Large intestine (tissue), 3 donors: ENCODE measurements around the gene PDE8A. TPM values are rescaled to one million over a fixed set of nuclear protein-coding genes. Genes with fewer than 3 reads are reported as not detected.

ENCODE experiments used
- DNase-seq, 2 donors: peaks; one replicate each; pipeline versions ENCODE4 v3.0.0 to v3.0.0-alpha.2; 2013
- H3K27ac ChIP-seq: one replicate; pipeline ENCODE4 v1.5.1; 2013; ENCODE audit warnings: low read length
- H3K27me3 ChIP-seq: 2 replicates; pipeline ENCODE4 v1.6.1; 2013; ENCODE audit warnings: low read length; ENCODE audit not compliant: control insufficient read depth, insufficient read depth
- H3K36me3 ChIP-seq: 2 replicates; pipeline ENCODE4 v1.6.1; 2013; ENCODE audit warnings: low read length; ENCODE audit not compliant: control insufficient read depth, insufficient read depth
- H3K4me1 ChIP-seq: one replicate; pipeline ENCODE4 v1.6.1; 2013; ENCODE audit warnings: low read length; ENCODE audit not compliant: control insufficient read depth, insufficient read depth
- H3K4me3 ChIP-seq: one replicate; pipeline ENCODE4 v1.5.1; 2013; ENCODE audit warnings: low read length
- H3K9me3 ChIP-seq: one replicate; pipeline ENCODE4 v1.6.1; 2013; ENCODE audit warnings: mild to moderate bottlenecking, low read depth, low read length, moderate library complexity; ENCODE audit not compliant: control insufficient read depth
- WGBS: methylation state at CpG from one replicate; pipeline ENCODE4 v1.1.5; 2013; ENCODE audit warnings: low lambda C conversion rate; ENCODE audit not compliant: insufficient coverage; 5-methylcytosine and 5-hydroxymethylcytosine counted together
- polyA plus RNA-seq: library from polyadenylated mRNA; unstranded; fragments of 120-200 nt; gene quantifications from one replicate; pipeline ENCODE4 v1.2.1, GENCODE V29; 2013

PDE8A gene
- polyA plus RNA-seq, 1 donor, result 58.2 TPM

DNA sequence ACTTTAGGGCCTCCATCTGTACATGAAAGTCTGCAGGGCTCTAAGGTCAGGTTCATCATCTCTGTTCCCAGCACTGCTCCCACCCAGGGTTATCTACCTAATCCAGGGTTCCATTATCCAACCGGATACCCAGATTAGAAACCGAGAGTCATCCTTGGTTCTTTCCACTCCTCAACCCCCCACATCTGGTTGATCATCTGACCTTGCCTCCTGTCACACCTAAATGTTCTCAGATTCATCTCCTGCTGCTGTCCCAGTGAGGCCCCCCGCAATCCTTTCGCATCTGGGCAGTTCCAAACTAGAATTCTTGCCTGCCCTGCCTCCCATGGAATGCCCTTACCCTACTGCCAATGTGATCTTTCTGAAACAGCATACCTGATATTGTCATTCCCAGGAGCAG, 136.5 kb downstream of the PDE8A start:
- Histone ChIP-seq H3K27me3 (no peaks in the 10 kb centered on the region), H3K27ac (no peak overlapping the region), H3K9me3 (no peaks in the 10 kb centered on the region), H3K4me3 (no peak overlapping the region), H3K36me3 (peaks cover 75% of the 10 kb centered on the region), H3K4me1 (no peaks in the 10 kb centered on the region)
- no CpG with 5 or more reads among the region's 4 CpGs for WGBS
- no peak for DNase-seq

DNA sequence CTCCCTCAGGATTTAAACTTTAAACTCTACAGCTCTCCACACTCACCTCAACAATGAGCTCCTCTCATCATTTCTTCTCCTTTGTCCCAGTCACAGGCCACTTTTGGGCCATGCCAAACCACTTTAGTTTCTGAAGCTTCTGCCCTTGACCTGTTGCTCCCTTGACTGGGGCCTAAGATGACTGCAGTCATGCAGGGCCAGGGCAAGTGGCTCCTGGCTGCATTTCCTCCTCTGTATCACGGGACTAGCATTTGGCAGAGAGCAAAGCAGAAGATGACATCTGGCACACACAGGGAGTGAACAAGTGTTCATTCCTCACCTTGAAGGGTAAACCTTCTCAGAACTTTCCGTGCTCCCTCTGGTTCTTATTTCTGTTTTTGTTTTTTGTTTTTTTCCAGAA, 136.9 kb downstream of the PDE8A start:
- H3K36me3 ChIP-seq, result peaks cover 75% of the 10 kb centered on the region
- WGBS, result 100% methylated on average over 1 of the region's 2 CpGs
- H3K4me3 ChIP-seq, result no peak overlapping the region
- DNase-seq, result no peak
- H3K9me3 ChIP-seq, result no peaks in the 10 kb centered on the region
- no peaks in the 10 kb centered on the region for H3K4me1 ChIP-seq
- H3K27me3 ChIP-seq, result no peaks in the 10 kb centered on the region
- H3K27ac ChIP-seq, result no peak overlapping the region

DNA sequence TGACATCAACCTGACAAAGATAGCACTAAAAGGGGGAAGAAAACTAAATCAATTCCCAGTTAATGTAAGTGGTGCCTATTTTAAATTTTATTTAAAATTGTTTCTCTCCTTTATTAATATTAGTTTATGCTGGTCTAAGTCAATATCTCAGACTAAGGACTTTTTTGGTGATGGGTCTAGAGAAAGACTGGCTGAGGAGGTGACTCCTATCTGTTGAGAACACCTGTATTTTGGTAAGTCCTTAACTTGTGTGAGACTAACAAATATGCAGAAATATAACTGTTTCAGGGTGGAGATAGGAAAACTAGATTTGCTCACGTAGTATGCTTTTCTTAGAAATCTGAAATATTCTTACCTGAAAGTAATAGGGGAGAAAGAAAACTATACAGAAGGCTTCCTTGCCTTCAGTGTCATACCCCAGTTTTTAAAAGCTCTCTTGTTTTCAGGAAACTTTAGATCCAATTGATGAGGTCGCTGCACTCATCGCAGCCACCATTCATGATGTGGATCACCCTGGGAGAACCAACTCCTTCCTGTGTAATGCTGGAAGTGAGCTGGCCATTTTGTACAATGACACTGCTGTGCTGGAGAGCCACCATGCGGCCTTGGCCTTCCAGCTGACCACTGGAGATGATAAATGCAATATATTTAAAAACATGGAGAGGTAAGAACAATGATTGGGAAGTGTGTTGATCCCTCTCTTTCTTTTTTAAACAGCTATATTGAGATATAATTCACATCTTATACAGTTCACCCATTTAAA, 138.9 kb downstream of the PDE8A start:
- DNase-seq, result no peak
- Histone ChIP-seq H3K27me3 (no peaks in the 10 kb centered on the region), H3K27ac (no peak overlapping the region), H3K9me3 (no peaks in the 10 kb centered on the region), H3K4me3 (no peak overlapping the region), H3K4me1 (no peaks in the 10 kb centered on the region), H3K36me3 (peaks cover 76% of the 10 kb centered on the region)
- WGBS, result 100% methylated on average over 1 of the region's 4 CpGs

DNA sequence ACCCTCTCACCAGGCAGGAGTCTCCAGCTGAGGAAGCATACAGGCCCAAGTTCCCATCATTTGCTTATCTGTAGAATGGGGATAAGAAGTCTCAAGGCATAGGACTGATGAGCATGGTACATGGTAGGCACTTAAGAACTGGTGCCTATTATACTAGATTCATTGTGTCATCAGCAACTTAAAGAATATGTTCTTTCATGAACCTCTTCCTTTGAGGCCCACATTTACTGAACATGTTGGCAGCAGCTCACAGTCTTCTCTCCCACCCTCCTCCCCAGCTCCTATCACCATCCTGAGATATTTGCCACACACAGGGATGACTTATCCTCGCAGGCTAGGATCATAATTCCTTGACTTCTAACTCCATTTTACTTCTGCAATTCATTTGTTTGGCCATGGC, 142.5 kb downstream of the PDE8A start:
- Histone ChIP-seq H3K27me3 (no peaks in the 10 kb centered on the region), H3K36me3 (peaks cover 70% of the 10 kb centered on the region), H3K4me1 (no peaks in the 10 kb centered on the region), H3K27ac (no peak overlapping the region), H3K9me3 (no peaks in the 10 kb centered on the region), H3K4me3 (no peak overlapping the region)
- DNase-seq, result no peak
- no CpG with 5 or more reads among the region's 1 CpG for WGBS

DNA sequence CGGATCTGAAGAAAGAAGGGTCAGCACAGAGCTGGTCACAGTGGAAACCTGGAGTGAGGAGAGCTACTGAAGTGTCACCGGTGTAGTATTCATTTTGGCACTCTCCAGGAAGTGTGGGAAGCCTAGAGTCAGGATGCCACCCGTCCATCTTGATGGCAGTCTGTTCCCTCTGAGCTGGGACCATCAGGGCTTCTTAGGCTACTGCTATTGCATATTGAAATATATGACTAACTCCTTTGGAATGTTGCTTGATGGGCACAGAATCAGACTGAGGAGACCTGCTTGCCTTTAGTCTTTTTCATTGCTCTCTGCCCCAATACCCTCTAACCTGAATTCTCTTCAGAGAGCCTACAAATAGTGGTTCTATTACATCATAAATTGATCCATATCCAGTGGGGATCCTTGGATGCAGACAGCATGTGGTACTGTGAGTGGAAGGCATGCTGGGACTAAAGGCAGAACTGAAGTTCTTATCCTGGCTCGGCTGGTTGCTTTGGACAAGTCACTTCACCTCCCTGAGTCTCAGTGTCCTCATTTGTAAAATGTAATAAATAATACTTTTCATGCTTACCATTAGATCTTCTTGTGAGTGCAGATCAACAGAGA, 143.5 kb downstream of the PDE8A start:
- H3K27ac ChIP-seq, result no peak overlapping the region
- H3K9me3 ChIP-seq, result no peaks in the 10 kb centered on the region
- H3K4me1 ChIP-seq, result no peaks in the 10 kb centered on the region
- no peak overlapping the region for H3K4me3 ChIP-seq
- no peak for DNase-seq
- WGBS, result no CpG with 5 or more reads among the region's 4 CpGs
- peaks cover 76% of the 10 kb centered on the region for H3K36me3 ChIP-seq
- H3K27me3 ChIP-seq, result no peaks in the 10 kb centered on the region

DNA sequence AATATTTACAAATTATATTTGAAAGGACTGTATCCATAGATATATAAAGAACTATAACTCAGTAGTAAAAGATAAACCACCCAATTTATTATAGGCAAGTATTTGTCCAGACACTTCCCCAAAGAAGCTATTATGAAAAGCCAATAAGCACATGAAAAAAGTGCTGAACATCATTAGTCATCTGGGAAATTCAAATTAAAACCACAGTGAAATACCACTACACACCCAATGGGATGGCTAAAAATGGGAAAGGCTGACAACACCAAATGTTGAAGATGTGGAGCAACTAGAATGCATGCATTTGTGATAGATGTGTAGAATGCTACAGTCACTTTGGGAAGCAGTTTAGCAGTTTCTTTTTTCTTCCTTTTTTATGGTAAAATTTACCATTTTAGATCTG, 147.0 kb downstream of the PDE8A start:
- Histone ChIP-seq H3K27ac (no peak overlapping the region), H3K9me3 (peaks cover 5% of the 10 kb centered on the region), H3K27me3 (no peaks in the 10 kb centered on the region), H3K36me3 (peaks cover 66% of the 10 kb centered on the region), H3K4me1 (no peaks in the 10 kb centered on the region), H3K4me3 (no peak overlapping the region)
- DNase-seq, result no peak

DNA sequence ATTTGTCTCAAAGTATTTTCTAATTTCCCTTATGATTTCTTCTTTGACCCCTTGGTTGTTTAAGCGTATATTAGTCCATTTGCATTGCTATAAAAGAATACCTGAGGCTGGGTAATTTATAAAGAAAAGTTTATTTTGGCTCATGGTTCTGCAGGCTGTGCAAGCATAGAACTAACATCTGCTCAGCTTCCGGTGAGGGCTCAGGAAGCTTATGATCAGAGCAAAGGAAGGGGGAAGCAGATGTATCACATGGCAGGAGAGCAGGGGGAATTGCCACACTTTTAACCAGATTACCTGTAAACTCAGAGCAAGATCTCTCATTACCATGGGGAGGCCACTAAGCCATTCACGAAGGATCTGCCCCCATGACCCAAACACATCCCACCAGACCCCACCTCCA, 148.2 kb downstream of the PDE8A start:
- Histone ChIP-seq H3K36me3 (peaks cover 65% of the 10 kb centered on the region), H3K9me3 (peaks cover 5% of the 10 kb centered on the region)
- WGBS, result 100% methylated on average over 1 of the region's 3 CpGs

DNA sequence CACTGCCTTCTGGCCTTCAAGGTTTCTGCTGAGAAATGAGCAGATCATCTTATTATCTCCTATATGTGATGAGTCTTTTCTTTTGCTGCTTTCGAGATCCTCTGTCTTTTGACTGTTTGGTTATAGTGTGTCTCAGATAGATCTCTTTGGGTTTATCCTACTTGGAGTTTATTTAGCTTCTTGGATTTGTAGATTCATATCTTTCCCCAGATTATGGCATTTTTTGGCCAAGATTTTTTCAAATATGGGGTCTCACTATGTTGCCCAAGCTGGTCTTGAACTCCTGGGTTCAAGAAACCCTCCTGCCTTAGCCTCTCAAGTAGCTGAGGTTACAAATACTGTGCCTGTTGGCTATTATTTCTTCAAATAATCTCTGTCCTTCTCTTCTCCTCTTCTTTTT, 150.3 kb downstream of the PDE8A start:
- H3K4me3 ChIP-seq, result no peak overlapping the region
- no peaks in the 10 kb centered on the region for H3K4me1 ChIP-seq
- H3K9me3 ChIP-seq, result peaks cover 5% of the 10 kb centered on the region
- no peaks in the 10 kb centered on the region for H3K27me3 ChIP-seq
- no peak for DNase-seq
- WGBS, result no CpG with 5 or more reads among the region's 1 CpG
- peaks cover 67% of the 10 kb centered on the region for H3K36me3 ChIP-seq
- H3K27ac ChIP-seq, result no peak overlapping the region

More for the DNA sequence above, 148.2 kb downstream of the PDE8A start:
- Histone ChIP-seq H3K27ac (no peak overlapping the region), H3K4me1 (no peaks in the 10 kb centered on the region), H3K4me3 (no peak overlapping the region), H3K27me3 (no peaks in the 10 kb centered on the region)
- DNase-seq, result no peak

DNA sequence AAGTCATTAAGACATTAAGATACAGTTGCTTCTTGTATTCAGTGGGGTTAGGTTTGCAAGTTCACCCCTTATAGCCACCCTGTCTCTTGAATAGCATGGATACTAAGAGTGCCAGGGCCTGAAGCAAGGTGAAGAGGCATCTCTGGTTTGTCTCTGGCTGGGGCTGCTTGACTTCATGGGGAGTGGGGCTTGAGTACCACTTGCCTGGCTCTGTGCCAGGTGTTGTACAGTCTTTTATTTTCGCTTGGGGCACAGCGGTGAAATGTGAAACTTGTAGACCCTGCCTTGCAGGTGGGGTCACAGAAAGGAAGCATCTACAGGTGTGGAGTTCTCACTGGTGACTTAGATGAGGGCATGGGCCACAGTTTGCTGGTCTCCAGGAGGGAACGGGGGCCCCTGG, 152.1 kb downstream of the PDE8A start:
- Histone ChIP-seq H3K4me3 (no peak overlapping the region), H3K27me3 (no peaks in the 10 kb centered on the region), H3K4me1 (no peaks in the 10 kb centered on the region), H3K9me3 (peaks cover 5% of the 10 kb centered on the region), H3K27ac (no peak overlapping the region), H3K36me3 (peaks cover 74% of the 10 kb centered on the region)
- DNase-seq, result no peak
- no CpG with 5 or more reads among the region's 3 CpGs for WGBS

DNA sequence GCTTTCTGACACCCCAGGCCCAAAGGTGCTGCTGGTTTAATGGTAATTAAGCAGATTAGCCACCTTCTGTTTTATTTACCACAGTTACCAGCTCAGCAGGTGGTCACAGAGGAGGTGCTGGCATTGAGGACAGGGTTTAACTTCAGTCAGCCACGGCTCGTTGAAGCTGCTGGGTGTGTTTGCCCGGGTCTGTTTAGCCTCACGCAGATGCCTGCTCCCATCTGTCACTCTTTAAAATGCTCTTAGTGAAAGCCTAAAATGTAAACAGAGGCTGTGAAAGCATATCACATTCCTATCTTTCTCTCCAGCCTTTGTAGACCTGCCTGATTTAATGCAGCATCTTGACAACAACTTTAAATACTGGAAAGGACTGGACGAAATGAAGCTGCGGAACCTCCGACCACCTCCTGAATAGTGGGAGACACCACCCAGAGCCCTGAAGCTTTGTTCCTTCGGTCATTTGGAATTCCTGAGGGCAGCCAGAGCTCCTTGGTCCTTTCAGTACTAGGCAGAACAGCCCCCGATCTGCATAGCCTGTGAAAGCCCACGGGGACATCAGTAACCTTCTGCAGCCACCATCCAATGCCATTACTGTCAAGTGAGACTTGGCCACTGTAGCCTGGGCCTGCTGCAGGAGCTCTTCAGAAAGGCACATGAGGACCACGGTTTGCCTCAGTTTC, 156.0 kb downstream of the PDE8A start:
- H3K36me3 ChIP-seq, result peaks cover 62% of the 10 kb centered on the region
- no peak overlapping the region for H3K27ac ChIP-seq
- no peaks in the 10 kb centered on the region for H3K27me3 ChIP-seq
- H3K4me1 ChIP-seq, result no peaks in the 10 kb centered on the region
- H3K9me3 ChIP-seq, result no peaks in the 10 kb centered on the region
- DNase-seq, result peak in 1 of 2 donors; percentile 14
- no peak overlapping the region for H3K4me3 ChIP-seq
- WGBS, result no CpG with 5 or more reads among the region's 11 CpGs
